Measurements from ENCODE around the gene DAND5. TPM values are rescaled to one million over a fixed set of nuclear protein-coding genes. Genes with fewer than 3 reads are reported as not detected.

DAND5 gene
- total and polyA plus RNA-seq, 9 of the 15 experiments (the other 6 are each of a cell fraction or from before 2014, with no cell fraction given), result 0.22 to 0.83 (median 0.60) TPM

DNA sequence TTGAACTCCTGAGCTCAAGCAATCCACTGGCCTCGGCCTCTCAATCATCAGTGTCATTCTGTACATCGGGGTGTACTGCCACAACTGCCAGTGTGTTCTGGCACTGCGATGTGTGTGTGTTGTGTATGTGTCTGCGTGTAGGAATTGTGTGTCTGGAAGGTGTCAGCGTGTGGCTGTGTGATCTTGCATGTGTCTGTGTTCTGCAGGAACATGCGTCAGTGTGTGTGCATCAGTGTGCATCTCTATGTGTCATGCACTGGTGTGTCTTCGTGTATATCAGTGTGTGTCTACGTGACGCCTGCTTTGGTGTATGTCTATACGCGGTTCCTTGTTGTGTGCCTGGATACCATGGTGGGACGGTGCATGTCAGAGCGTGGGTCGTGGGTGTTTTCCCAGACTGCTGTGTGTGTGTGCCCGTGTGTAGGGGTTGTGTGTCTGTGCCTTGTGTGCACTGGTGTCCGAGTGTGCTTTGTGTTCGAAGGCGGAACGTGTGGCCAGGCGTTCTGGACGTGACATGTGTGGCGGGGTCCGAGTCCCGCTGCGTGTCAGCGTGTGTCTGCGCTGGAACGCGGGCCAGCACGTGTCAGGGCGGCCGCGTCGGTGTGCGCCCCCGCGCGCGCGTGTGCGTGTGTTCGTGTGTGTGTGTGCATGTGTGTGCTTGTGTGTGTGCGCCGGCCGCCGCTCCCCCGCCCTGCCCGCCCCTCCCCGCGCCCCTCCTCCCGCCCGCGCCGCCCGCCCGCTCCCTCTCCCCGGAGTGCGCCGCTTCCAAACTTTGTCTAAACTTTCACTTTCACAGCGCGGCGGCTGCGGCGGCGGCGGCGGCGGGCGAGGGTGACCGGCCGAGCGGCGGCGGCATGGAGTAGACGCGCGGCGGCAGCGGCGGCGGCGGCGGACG, 25.6 kb downstream of the DAND5 start, which contains the start of gene NFIX (continued):
- TF ChIP-seq PHF8 (IDR thresholded peaks at IDR 0.05; ENCODE audit: borderline replicate concordance, low read length) (peak; percentile 19; the same call in 1 of the 2 replicates), MCM3 (IDR thresholded peaks at IDR 0.05) (no peak), TFAP4 (CRISPR knock-in tag; IDR thresholded peaks at IDR 0.05; ENCODE audit: borderline replicate concordance) (peak; percentile 28; the same call in 1 of the 2 replicates), POLR2G (IDR thresholded peaks at IDR 0.05; ENCODE audit: low read depth, low read length) (peak; percentile 68), EGR1 (conservative IDR thresholded peaks at IDR 0.05) (peak; percentile 78), MTA3 (IDR thresholded peaks at IDR 0.05; ENCODE audit: borderline replicate concordance) (peak; percentile 72; the same call in 1 of the 2 replicates), ID3 (CRISPR knock-in tag; IDR thresholded peaks at IDR 0.05) (no peak), ID3 (tag; IDR thresholded peaks at IDR 0.05) (0 out of 2 replicates have a peak, but pooled peaks have one; percentile 35), ZFP91 (CRISPR knock-in tag; IDR thresholded peaks at IDR 0.05) (peak; percentile 78; the same call in 1 of the 2 replicates), SMARCA5 (IDR thresholded peaks at IDR 0.05) (peak; percentile 71; the same call in 1 of the 2 replicates), GMEB1 (CRISPR knock-in tag; IDR thresholded peaks at IDR 0.05) (peak; percentile 47; the same call in 1 of the 2 replicates), ATF1 (CRISPR knock-in tag; IDR thresholded peaks at IDR 0.05) (no peak), ATF1 (tag; IDR thresholded peaks at IDR 0.05) (no peak), KDM2B (CRISPR knock-in tag; IDR thresholded peaks at IDR 0.05) (peak; percentile 56; the same call in 1 of the 2 replicates), C11orf30 (IDR thresholded peaks at IDR 0.05; ENCODE audit: low read depth) (no peak), TRIM24 (IDR thresholded peaks at IDR 0.05) (0 out of 4 replicates have a peak, but pooled peaks of 1 of the 2 experiments have one; percentile 15), E2F3 (CRISPR knock-in tag; IDR thresholded peaks at IDR 0.05) (0 out of 2 replicates have a peak, but pooled peaks have one; percentile 34), SMARCE1 (IDR thresholded peaks at IDR 0.05) (0 out of 2 replicates have a peak, but pooled peaks have one; percentile 24), FOXP1 (CRISPR knock-in tag; IDR thresholded peaks at IDR 0.05) (peak; percentile 50; the same call in 1 of the 2 replicates)
- TF ChIP-seq, protein P1, sequence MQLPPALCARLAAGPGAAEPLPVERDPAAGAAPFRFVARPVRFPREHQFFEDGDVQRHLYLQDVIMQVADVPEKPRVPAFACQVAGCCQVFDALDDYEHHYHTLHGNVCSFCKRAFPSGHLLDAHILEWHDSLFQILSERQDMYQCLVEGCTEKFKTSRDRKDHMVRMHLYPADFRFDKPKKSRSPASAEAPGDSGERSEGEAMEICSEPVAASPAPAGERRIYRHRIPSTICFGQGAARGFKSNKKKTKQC (CRISPR knock-in tag; IDR thresholded peaks at IDR 0.05), result peak; percentile 76
- TF ChIP-seq, protein P2, sequence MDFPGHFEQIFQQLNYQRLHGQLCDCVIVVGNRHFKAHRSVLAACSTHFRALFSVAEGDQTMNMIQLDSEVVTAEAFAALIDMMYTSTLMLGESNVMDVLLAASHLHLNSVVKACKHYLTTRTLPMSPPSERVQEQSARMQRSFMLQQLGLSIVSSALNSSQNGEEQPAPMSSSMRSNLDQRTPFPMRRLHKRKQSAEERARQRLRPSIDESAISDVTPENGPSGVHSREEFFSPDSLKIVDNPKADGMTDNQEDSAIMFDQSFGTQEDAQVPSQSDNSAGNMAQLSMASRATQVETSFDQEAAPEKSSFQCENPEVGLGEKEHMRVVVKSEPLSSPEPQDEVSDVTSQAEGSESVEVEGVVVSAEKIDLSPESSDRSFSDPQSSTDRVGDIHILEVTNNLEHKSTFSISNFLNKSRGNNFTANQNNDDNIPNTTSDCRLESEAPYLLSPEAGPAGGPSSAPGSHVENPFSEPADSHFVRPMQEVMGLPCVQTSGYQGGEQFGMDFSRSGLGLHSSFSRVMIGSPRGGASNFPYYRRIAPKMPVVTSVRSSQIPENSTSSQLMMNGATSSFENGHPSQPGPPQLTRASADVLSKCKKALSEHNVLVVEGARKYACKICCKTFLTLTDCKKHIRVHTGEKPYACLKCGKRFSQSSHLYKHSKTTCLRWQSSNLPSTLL (IDR thresholded peaks at IDR 0.05), result no peak

Data from K562 (cell line).